Measurements from ENCODE around the gene RPP30.

DNA sequence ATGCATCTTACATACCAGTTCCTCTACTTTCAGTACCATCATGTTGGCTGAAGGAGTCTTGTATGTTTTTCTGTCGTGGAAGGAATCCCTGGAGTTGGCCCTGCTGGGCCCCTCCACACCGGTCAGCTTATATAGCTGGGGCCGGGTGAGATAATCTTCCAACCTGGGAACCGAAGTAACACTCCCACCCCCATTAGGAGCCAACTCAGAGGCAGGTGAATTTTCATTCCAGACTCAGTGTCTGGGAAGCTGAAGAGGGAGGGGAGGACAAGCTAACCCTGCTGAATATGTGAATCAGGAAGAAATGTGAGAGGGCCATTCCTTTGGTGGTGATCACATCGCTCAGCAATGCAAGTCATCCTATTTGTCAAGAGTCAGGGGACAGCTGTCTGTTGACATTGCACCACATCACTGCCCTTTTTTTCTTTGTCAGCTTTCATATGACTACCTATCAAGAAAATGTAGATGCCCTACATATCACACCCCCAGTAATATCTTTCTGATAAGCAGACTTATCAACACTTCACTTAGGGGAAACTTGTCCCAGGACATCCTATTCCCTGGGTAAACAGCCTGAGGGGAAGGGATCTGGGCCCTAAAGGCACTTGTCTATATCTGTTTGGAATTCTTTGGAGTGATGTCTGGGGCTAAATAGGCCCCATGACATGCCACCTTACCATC is 49.4 kb downstream of the RPP30 start, which contains the start of gene ANKRD1:
- TF ChIP-seq, protein P1, sequence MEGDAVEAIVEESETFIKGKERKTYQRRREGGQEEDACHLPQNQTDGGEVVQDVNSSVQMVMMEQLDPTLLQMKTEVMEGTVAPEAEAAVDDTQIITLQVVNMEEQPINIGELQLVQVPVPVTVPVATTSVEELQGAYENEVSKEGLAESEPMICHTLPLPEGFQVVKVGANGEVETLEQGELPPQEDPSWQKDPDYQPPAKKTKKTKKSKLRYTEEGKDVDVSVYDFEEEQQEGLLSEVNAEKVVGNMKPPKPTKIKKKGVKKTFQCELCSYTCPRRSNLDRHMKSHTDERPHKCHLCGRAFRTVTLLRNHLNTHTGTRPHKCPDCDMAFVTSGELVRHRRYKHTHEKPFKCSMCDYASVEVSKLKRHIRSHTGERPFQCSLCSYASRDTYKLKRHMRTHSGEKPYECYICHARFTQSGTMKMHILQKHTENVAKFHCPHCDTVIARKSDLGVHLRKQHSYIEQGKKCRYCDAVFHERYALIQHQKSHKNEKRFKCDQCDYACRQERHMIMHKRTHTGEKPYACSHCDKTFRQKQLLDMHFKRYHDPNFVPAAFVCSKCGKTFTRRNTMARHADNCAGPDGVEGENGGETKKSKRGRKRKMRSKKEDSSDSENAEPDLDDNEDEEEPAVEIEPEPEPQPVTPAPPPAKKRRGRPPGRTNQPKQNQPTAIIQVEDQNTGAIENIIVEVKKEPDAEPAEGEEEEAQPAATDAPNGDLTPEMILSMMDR (conservative IDR thresholded peaks at IDR 0.05; ENCODE audit: low read length) = no peak
- no peak for TF ChIP-seq EZH2phosphoT487 (IDR thresholded peaks at IDR 0.05; ENCODE audit: borderline replicate concordance)
